ENCODE data around the gene IGF2R.
"Not testable (repeated sequence)": the region's sequence is repeated elsewhere in the genome, so short reads cannot be mapped to it uniquely, and the experiment has no call there.

Gene IGF2R, protein sequence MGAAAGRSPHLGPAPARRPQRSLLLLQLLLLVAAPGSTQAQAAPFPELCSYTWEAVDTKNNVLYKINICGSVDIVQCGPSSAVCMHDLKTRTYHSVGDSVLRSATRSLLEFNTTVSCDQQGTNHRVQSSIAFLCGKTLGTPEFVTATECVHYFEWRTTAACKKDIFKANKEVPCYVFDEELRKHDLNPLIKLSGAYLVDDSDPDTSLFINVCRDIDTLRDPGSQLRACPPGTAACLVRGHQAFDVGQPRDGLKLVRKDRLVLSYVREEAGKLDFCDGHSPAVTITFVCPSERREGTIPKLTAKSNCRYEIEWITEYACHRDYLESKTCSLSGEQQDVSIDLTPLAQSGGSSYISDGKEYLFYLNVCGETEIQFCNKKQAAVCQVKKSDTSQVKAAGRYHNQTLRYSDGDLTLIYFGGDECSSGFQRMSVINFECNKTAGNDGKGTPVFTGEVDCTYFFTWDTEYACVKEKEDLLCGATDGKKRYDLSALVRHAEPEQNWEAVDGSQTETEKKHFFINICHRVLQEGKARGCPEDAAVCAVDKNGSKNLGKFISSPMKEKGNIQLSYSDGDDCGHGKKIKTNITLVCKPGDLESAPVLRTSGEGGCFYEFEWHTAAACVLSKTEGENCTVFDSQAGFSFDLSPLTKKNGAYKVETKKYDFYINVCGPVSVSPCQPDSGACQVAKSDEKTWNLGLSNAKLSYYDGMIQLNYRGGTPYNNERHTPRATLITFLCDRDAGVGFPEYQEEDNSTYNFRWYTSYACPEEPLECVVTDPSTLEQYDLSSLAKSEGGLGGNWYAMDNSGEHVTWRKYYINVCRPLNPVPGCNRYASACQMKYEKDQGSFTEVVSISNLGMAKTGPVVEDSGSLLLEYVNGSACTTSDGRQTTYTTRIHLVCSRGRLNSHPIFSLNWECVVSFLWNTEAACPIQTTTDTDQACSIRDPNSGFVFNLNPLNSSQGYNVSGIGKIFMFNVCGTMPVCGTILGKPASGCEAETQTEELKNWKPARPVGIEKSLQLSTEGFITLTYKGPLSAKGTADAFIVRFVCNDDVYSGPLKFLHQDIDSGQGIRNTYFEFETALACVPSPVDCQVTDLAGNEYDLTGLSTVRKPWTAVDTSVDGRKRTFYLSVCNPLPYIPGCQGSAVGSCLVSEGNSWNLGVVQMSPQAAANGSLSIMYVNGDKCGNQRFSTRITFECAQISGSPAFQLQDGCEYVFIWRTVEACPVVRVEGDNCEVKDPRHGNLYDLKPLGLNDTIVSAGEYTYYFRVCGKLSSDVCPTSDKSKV (N-terminal part only)

DNA sequence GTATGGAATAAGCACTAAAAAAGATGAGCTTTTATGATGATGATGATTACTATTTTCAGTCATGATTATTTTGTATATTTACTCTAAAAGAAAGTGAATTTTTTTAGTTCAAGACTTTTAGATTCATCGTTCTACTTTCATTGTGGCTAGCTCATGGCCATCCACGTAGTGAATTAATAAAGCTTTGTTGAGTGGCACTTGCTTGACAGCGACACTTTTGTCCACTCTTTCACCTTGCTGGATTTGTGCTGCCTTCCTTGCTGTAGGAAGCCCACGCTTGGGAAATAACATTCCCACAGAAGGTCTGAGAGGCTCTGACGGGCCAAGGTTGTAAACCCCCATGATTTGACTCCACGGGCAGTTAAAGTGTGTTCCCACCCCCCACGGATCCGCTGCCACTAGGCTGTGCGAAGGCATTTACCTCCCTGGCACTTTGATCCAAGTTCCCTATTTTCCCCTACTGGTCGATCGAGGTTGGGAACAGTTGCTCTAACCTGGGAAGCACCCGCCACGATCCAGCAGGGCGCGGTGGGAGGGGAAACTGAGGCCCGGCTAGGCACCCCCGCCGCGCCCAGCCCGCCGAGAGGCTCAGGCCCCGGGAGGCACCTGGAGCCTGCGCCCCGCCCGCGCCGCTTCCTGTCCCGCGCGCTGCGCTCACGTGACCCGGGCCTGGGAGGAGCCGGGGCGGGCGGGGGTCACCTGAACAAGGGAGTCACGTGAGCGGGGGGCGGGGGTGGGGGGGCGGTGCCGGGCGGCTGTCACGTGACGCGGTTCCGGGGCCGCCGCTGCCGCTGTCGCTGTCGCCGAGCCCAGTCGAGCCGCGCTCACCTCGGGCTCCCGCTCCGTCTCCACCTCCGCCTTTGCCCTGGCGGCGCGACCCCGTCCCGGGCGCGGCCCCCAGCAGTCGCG is at the start of gene IGF2R:
TSS of gene IGF2R (plus strand) at position 788 of the 909 bp plus-strand sequence. CDS start 165 bp downstream, outside the sequence.
- DNase-seq: peak; percentile 90 to 91

DNA sequence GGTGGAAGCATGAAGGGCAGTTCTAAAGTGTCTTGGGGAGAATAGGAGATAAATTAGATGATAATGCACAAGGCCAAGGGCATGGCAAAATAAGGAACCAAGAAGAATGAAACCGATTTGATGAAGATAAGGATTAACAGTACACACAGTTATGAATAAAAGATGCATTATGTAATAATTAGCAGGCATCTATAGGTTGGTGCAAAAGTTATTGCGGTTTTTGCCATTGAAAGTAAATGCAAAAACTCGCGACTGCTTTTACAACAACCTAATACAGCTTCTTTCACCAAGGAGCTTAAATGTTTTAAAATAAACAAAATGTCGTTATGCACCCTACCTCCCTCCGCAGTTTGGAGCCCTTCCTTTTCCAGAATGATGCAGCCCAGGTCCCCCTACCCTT is 49.1 kb upstream of the IGF2R start:
- no peak for DNase-seq

DNA sequence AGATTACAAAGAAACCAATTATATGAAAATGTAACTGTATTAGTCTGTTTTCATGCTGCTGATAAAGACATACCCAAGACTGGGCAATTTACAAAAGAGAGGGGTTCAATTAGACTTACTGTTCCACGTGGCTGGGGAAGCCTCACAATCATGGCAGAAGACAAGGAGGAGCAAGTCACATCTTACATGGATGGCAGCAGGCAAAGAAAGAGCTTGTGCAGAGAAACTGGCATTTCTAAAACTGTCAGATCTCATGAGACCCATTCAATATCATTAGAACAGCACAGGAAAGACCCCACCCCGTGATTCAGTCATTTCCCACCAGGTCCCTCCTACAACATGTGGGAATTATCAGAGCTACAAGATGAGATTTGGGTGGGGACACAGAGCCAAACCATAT is 44.7 kb upstream of the IGF2R start:
- DNase-seq: not testable (repeated sequence)

DNA sequence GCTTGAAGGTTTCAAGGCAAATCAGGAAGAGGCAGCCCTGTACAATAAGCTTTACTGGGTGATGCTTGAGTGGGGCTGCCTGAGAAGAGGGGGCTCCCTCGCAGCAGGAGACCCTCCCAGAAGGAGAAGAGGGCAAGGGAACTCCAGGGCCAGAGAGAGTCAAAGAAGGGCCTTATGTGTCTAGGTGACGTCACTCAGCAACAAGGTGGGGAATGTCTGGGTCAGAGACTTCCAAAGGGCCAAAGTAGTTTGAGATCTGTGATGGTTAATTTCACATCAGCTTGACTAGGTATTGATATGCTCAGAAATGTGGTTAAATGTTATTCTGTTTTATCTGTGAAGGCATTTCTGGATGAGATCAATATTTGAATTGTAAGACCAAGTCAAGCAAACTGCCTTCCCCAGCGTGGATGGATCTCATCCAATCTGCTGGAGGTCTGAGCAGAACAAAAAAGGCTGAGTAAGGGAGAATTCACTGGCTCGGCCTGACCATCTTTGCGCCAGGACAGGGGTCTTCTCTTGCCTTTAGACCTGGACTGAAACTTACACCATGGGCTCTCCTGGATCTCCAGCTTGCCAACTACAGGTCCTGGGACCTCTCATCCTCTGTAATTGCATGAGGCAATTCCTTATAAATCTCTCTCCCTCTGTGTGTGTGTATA is 42.2 kb upstream of the IGF2R start:
- no peak for DNase-seq

DNA sequence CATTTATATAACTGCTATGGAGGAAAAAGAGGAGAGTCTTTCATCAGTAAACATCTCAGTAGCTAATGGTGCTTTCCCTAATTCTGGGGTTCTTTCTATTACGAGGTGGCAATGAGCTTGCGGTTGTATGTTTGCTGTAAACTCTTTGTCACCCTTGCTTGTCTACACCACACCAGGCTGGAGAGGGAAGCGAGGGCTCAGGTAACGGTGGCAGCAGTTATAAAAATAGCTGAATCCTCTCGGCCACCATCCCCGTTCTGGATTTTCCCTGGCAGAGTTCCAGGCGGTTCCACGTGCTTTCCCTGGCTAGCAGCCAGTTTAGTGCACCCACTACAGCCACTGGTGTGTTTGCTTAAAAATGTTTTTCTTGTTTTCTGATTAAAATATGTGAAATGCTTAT is 39.1 kb upstream of the IGF2R start:
- DNase-seq: peak; percentile 47 to 50

DNA sequence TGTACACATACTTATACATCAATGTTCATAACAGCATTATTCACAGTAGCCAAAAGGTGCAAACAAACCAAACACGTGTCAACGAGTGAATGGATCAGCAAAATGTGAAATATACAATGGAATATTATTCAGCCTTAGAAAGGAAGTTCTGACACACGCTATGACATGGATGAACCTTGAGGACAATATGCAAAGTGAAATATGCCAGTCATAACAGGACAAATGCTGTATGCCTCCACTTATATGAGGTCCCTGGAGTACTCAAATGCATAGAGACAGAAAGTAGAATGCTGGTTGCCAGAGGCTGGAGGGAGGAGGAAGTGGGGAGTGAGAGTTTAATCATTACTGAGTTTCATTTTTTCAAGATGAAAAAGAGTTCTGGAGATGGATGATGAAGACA is 37.8 kb upstream of the IGF2R start:
- DNase-seq: no peak

DNA sequence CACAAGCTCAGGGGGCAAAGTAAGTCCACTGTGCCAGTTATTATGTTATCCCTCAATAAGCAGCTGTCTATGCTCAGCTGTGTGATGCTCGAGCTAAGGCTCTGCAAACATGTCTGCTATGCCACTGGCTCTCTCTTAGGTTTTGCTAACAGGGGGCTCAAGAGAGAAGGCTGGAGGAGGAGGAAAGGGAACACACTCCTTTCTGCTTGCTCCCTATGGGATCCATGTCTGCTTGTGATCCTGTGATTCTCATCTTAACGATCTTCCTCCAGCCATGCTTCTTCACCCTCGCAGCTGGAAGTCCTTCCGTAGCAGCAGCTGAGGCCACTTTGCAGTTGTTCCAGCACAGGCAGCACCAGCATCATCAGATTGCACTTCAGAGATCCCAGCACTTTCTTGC is 37.0 kb upstream of the IGF2R start:
- DNase-seq: no peak

DNA sequence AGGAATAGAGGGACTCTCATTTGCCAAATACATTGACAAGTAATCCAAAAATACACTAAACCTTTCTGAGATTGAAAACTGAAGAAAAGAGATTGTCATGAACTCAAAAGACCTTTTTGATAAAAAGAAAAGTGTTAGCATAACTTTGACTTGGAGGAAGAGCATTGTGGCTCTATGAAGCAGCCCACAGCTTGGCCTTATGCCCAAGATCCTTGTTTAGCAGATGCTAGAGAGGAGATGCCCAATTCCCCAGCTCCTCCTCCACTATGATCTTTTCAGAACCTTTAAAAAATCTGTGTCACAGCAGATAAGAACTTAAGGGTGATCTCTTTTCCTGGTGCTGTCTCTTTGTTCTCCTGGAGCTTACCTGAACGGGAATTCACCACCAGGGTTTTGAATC is 35.8 kb upstream of the IGF2R start:
- DNase-seq: no peak

DNA sequence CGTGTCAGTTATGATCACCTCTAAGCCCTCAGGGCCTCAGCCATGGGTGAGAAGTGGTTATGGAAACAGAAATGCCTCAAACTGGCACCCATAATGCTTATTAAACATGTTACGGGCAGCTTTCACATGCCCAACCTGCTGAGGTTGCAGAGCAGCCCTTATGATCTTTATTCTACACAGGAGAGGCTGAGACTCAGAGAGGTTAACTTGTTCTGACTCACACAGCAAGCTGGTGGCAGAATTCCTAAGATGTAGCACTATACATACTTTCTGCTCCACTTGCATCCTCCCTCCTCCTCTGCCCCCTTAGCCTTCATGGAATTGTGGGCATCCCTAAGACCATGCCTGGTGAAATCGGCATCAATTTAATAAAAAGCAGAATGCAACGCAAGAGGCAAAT is 34.7 kb upstream of the IGF2R start:
- no peak for DNase-seq

DNA sequence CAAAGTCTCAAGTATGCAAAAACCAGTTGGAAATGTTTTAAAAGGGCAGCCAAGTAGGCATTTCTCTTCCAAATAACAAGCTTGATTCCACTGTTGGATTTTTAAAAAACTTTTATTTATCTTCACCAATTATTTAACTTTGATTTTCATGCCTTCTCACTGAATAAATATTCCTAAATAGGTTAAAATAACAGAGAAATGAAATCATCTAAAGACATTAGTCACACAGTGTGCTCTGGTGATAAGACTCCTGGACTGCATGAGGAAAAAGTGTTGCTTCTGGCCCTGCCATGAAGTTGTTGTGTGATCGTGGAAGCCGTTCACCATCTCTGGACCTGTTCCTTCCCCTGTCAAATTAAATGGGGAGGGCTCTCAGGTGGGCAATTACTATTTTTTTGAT is 33.8 kb upstream of the IGF2R start:
- DNase-seq: no peak

DNA sequence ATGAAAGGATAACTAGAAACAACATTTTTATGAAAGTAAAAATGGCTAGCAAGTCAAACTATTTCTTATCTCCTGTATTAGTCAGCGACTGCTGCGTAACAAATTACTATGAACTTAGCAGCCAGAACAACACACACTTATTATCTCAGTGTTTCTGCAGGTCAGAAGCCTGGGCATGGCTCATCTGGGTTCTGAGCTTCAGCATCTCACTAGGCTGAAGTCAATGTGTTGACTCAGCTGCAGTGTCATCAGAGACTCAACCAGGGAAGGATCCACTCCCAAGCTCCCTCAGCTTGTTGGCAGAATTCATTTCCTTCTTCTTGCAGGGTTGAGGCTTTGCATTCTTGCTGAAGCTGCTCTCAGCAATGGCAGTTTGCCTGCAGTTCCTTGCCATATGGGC is 33.2 kb upstream of the IGF2R start:
- no peak for DNase-seq

DNA sequence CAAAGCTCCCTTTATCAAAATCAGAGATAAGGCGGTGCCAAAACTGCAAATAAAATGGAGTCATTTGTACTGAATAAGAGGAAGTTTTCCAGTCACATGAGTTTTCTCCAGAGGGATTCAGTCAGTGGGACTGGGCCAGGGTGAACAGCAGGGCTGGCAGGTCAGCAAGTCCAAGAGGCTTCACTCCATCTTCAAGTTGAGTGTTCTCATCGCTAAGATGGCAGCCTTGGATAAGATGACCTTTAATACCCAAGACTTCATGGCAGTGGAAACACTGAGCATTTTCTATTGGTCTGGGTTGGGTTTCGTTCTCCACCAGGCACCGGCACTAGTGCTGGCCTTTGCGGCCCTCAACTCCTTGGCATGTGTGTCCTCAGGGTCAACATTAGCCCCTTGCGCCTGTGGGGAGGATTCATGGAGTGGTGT is 29.3 kb upstream of the IGF2R start:
- DNase-seq: no peak

DNA sequence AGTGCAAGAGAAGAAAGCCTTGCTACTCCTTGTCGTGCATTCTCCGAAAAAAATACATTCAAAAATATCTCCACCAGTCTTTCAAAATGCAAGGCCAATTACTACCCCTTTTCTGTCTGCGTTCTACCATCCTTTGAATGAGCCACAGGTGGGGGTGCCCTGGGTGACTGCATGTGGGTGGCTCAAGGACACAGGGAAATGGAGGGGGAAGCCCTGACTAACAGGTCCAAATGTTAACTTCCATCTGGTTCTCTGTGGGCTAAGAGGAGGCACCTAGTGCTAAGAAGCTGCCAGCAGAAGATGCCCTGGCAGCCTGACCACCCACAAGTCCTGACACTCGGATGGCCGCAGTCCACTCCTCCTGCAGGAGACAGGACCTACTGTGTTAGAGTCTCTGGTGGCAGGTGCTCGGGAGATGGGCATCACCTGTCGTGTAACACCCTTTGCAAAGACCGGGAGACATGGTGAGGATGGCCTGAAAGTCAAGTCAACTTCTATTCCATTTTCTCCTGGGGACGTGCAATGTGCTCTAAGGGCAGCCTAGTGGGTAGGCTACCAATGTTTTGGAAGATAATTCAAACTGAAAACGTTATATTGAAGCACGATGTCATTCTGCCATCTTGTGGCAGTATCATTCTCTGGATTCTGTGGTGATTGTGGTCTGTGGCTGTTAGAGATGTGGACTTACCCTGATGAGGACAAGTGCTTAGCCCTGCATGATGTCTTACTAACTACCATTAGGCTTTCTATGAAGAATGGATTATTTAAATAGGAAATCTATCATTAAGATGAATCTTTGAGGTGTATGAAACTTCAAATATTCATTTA is 27.4 kb upstream of the IGF2R start:
- DNase-seq: peak in 1 of 2 experiments; percentile 4

DNA sequence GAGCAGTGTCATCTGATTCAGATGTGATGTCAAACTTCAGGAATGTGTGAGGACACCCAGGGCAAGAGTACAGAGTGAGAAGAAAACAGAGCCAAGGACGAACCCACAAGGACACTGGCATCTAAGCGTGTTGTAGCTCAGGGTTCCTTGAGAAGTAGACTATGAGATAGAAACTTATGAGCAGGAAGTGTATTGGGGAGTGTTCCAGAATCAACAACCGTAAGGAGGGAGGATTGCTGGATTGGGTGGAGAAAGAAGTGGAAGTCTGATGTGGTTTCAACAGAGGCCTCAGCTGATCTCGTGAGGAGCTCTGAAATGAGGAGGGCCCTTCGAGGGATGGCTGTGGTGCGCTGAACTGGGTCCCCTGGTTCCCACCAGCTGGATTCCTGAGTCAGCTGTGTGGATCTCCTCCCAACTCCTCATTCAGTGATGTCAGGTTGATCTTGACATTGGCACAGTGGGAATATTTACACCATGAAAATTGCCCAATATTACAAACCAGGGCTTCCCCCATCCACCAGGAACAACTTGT is 25.7 kb upstream of the IGF2R start:
- DNase-seq: no peak

DNA sequence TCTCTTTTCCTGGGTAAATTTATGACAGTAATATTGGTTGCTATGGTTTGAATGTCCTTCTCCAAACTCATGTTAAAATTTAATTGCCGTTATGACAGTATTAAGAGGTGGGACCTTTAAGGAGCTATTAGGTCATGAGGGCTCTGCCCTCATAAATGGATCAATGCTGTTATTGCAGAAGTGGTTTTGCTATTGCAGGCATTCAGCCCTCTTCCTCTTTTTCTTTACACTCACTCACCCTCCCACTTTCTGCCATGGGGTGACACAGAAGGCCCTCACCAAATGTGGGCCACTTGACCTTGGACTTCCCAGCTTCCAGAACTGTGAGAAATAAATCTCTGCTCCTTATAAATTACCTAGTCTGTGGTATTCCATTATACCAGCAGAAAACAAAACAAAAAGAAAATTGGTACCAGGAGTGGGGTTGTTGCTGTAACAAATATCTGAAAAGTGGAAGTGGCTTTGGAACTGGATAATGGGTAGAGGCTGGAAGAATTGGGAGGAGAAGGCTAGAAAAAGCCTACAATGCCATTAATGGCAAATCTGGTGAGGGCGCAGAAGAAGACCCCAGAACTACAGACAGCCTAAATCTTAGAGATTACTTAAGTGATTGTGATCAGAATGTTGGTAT is 24.8 kb upstream of the IGF2R start:
- no peak for DNase-seq

DNA sequence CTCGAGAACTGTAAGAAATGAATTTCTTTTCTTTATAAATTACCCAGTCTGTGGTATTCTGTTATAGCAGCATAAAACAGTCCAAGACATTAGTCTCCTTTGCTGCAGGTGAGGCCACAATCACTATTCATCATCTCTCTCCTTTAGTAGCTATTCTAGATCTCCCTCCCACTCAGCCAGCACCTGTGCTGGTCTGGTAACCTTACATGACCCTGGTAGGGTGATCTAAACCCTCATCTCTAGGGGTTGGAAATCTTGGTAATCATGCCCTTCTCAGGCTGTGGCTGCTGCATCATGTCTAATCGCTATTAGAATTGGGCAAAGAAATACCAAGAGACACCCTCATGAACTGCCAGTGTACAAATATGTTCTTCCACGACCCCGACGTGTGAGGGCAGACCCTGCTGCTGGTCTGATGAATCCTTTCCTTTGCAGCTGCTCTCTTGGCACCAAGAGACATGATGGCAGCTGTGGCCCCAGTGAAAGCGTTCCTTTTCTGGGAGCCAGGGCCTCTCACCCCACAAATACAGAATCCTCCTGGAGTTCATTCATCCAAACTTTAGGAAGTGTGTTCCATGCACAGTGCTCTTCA is 23.0 kb upstream of the IGF2R start:
- DNase-seq: no peak

DNA sequence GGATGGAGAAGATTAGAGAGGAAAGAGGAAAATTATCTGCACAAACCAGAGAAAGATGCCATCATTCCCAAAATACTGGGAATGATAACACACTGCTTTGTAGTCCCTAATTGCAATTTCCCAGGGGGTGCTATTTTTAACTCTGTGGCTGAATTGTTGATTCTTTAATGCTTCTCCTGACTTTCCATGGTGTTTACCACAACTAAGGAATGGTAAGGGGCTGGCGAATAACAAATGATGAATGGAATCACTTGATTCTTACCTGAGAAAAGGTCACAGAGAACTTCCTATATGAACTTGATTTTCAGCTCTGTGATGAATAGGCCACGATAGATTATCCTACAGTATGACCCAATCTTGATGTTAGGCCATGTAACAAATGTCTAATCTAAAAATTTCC is 22.0 kb upstream of the IGF2R start:
- DNase-seq: no peak

DNA sequence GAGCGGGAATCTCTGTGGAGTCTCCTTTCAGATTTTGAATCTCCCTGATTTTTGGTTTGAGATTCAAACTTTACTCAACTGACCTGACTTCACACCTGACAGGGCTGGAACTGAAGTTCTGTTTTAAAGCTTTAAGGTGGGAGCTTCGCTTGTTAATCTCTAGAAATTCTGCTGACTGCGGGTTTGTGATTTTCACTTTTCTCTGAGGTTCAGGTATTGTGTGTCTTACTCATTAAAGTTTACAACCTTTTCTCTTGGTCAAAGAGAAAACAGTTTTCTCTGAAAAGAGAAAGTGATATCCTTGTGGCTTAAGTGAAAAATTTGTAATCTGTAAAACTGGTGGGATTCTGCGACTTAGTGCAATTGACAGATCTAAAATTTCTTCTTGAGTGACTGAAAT is 20.7 kb upstream of the IGF2R start:
- DNase-seq: no peak

DNA sequence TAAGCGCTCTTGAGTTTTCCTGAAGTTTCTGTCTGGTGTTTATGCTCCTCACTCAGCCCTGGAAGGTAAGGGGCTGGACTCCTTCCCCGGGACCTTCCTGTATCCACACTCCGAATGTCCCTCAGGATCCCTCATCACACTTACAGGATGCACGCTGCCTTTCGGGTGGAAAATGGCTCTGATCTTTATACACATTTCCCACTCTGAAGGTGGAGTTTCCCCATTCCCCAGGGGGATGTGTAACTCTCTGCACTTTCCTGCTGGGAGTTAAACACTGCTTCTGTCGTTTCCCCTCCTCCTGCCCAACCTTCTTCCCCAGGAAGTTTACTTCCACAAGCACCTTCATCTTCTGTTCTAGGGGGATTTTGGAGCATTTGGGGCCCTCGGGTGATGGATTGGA is 17.1 kb upstream of the IGF2R start:
- DNase-seq: no peak
